ENCODE data around the gene DTX4. TPM values are rescaled to one million over a fixed set of nuclear protein-coding genes. Genes with fewer than 3 reads are reported as not detected.

DTX4 gene
- polyA plus RNA-seq, 3 donors, result 52.9 to 66.2 (median 53.9) TPM

- DNase-seq, result peak; percentile 31
Observed at GRCh38 chr11:59216641-59217564, 45.0 kb downstream of the DTX4 start.

- DNase-seq, result no peak
Observed at GRCh38 chr11:59218319-59218718, 46.4 kb downstream of the DTX4 start.

GRCh38 chr11:59218893-59219292 is 47.0 kb downstream of the DTX4 start:
- DNase-seq, result no peak

GRCh38 chr11:59219836-59220235 is 47.9 kb downstream of the DTX4 start:
- DNase-seq, result no peak

- DNase-seq, result no peak
Observed at GRCh38 chr11:59221441-59221840, 49.5 kb downstream of the DTX4 start.

- DNase-seq, result no peak
Observed at GRCh38 chr11:59222464-59223060, 50.6 kb downstream of the DTX4 start.

GRCh38 chr11:59223177-59223576 is 51.2 kb downstream of the DTX4 start:
- no peak for DNase-seq

- DNase-seq, result no peak
Observed at GRCh38 chr11:59223611-59224010, 51.7 kb downstream of the DTX4 start.

GRCh38 chr11:59224351-59224928 is 52.5 kb downstream of the DTX4 start:
- DNase-seq, result peak; percentile 67

- no peak for DNase-seq
Observed at GRCh38 chr11:59225017-59225416, 53.1 kb downstream of the DTX4 start.

- DNase-seq, result no peak
Observed at GRCh38 chr11:59226396-59226795, 54.5 kb downstream of the DTX4 start.

GRCh38 chr11:59240322-59240721 is 68.4 kb downstream of the DTX4 start:
- no peak for DNase-seq

GRCh38 chr11:59243633-59244032 is 71.7 kb downstream of the DTX4 start:
- no peak for DNase-seq

GRCh38 chr11:59247531-59248227 is 75.7 kb downstream of the DTX4 start:
- DNase-seq, result no peak

GRCh38 chr11:59249535-59249934 is 77.6 kb downstream of the DTX4 start:
- DNase-seq, result no peak

GRCh38 chr11:59253001-59253400 is 81.1 kb downstream of the DTX4 start:
- DNase-seq, result no peak

GRCh38 chr11:59254286-59254685 is 82.4 kb downstream of the DTX4 start:
- DNase-seq, result no peak

- no peak for DNase-seq
Observed at GRCh38 chr11:59255281-59255680, 83.3 kb downstream of the DTX4 start.
